HepG2 (cell line): ENCODE data around the gene HINFP. TPM values are rescaled to one million over a fixed set of nuclear protein-coding genes. Genes with fewer than 3 reads are reported as not detected.
A peak's percentile ranks its signal among the peaks of the same experiment; 100 is the strongest.

ENCODE experiments used
- CEBPG ChIP-seq: IDR thresholded peaks from 2 replicates; pipeline ENCODE4 v1.6.1; 2016
- HOXA5 ChIP-seq: sonication (generic); formaldehyde crosslinking; IDR thresholded peaks from 2 replicates; pipeline ENCODE4 v1.4.0; 2020; ENCODE audit warnings: missing genetic modification reagents
- JDP2 ChIP-seq: sonication (generic); formaldehyde crosslinking; IDR thresholded peaks from 2 replicates; pipeline ENCODE4 v1.8.1; 2022; ENCODE audit warnings: missing genetic modification reagents, borderline replicate concordance
- KDM5B ChIP-seq: sonication (generic); formaldehyde crosslinking; IDR thresholded peaks from 2 replicates; pipeline ENCODE4 v1.4.0; 2020; ENCODE audit warnings: missing genetic modification reagents, mild to moderate bottlenecking, borderline replicate concordance
- KMT2A ChIP-seq: sonication (generic); formaldehyde crosslinking; IDR thresholded peaks from 2 replicates; pipeline ENCODE4 v1.4.0; 2020; ENCODE audit warnings: missing genetic modification reagents
- LCORL ChIP-seq, 2 experiments: fragments of 450-650 bp in 1 of 2; sonication (generic) in 1 of 2; formaldehyde crosslinking in 1 of 2; IDR thresholded peaks; 2 replicates each; pipeline versions ENCODE4 v1.5.0 to v1.6.1; 2017 to 2020; ENCODE audit warnings: antibody characterized with exemption in 1 of 2, missing genetic modification reagents in 1 of 2
- NFE2L1 ChIP-seq: sonication (generic); formaldehyde crosslinking; IDR thresholded peaks from 2 replicates; pipeline ENCODE4 v1.4.0; 2020; ENCODE audit warnings: missing genetic modification reagents, mild to moderate bottlenecking, borderline replicate concordance
- PREB ChIP-seq: sonication (generic); formaldehyde crosslinking; IDR thresholded peaks from 2 replicates; pipeline ENCODE4 v1.4.0; 2020; ENCODE audit warnings: missing genetic modification reagents
- RBM22 ChIP-seq: fragments of 200-400 bp; formaldehyde crosslinking; optimal IDR thresholded peaks from 2 replicates; pipeline ENCODE3; 2017; ENCODE audit warnings: mild to moderate bottlenecking, low read length, moderate library complexity
- REST ChIP-seq, 2 experiments: IDR thresholded peaks; 2 replicates each; pipeline ENCODE4 v1.6.1; 2011 to 2012; ENCODE audit warnings: low read length in 2 of 2, borderline replicate concordance in 1 of 2, low read depth in 1 of 2, mild to moderate bottlenecking in 1 of 2, moderate library complexity in 1 of 2
- RFX5 ChIP-seq: IDR thresholded peaks from 2 replicates; pipeline ENCODE4 v1.6.1; 2011; ENCODE audit warnings: low read depth, low read length, improper control_type of control experiment
- SP5 ChIP-seq: IDR thresholded peaks from 2 replicates; pipeline ENCODE4 v1.6.1; 2016; ENCODE audit warnings: low read depth, borderline replicate concordance
- TOE1 ChIP-seq: sonication (generic); formaldehyde crosslinking; IDR thresholded peaks from 2 replicates; pipeline ENCODE4 v1.4.0; 2020; ENCODE audit warnings: mild to moderate bottlenecking, missing genetic modification reagents
- U2AF1 ChIP-seq: fragments of 200-400 bp; formaldehyde crosslinking; optimal IDR thresholded peaks from 2 replicates; pipeline ENCODE3; 2017; ENCODE audit warnings: mild to moderate bottlenecking, low read depth, low read length
- ZEB1 ChIP-seq: IDR thresholded peaks from 2 replicates; pipeline ENCODE4 v1.6.1; 2012; ENCODE audit warnings: mild to moderate bottlenecking, low read depth, inconsistent platforms; ENCODE audit not compliant: insufficient replicate concordance
- ZNF12 ChIP-seq: sonication (generic); formaldehyde crosslinking; IDR thresholded peaks from 2 replicates; pipeline ENCODE4 v1.5.0; 2020; ENCODE audit warnings: missing genetic modification reagents
- ZNF274 ChIP-seq: sonication (generic); formaldehyde crosslinking; IDR thresholded peaks from 2 replicates; pipeline ENCODE4 v1.5.1; 2020; ENCODE audit warnings: mild to moderate bottlenecking, missing genetic modification reagents
- ZNF414 ChIP-seq: sonication (generic); formaldehyde crosslinking; IDR thresholded peaks from 2 replicates; pipeline ENCODE4 v1.5.0; 2020; ENCODE audit warnings: missing genetic modification reagents
- ZNF446 ChIP-seq: sonication (generic); formaldehyde crosslinking; IDR thresholded peaks from 2 replicates; pipeline ENCODE4 v1.5.0; 2020; ENCODE audit warnings: mild to moderate bottlenecking, missing genetic modification reagents
- ZNF619 ChIP-seq: sonication (generic); formaldehyde crosslinking; IDR thresholded peaks from 2 replicates; pipeline ENCODE4 v1.4.0; 2020; ENCODE audit warnings: mild to moderate bottlenecking, missing genetic modification reagents
- polyA plus RNA-seq, 8 experiments: library from polyadenylated mRNA; depleted of rRNA in 3 of 8; stranded (reverse) in 7 of 8; unstranded in 1 of 8; fragments of >200 nt; fragmentation: Illumina TruSeq in 4 of 8; extraction: Trizol in 4 of 8; gene quantifications; 2 replicates each; pipeline versions ENCODE4 v1.2.1 to v1.2.3, GENCODE V29; 2011 to 2016; ENCODE audit warnings: low read depth in 4 of 8, missing spikeins in 1 of 8, mixed read lengths in 1 of 8; ENCODE audit not compliant: insufficient read depth in 1 of 8
- total RNA-seq, 5 experiments: library from RNA; depleted of rRNA; stranded (reverse); fragments of >200 nt; fragmentation: Illumina TruSeq; extraction: Trizol; gene quantifications; 2 replicates each; pipeline ENCODE4 v1.2.3, GENCODE V29; 2016; ENCODE audit warnings: low read depth in 1 of 5
- TF ChIP-seq, protein P1 (sequence below): IDR thresholded peaks from 2 replicates; pipeline ENCODE4 v1.6.1; 2018; ENCODE audit warnings: missing genetic modification reagents, mild to moderate bottlenecking, missing compliant biosample characterization
- TF ChIP-seq, protein P2 (sequence below): sonication (generic); formaldehyde crosslinking; IDR thresholded peaks from 2 replicates; pipeline ENCODE4 v1.5.0; 2020; ENCODE audit warnings: missing genetic modification reagents

Gene HINFP
- total and polyA plus RNA-seq, 2 of the 13 experiments (the other 11 are each of a cell fraction or from before 2014, with no cell fraction given): 15.1 to 21.4 TPM

DNA sequence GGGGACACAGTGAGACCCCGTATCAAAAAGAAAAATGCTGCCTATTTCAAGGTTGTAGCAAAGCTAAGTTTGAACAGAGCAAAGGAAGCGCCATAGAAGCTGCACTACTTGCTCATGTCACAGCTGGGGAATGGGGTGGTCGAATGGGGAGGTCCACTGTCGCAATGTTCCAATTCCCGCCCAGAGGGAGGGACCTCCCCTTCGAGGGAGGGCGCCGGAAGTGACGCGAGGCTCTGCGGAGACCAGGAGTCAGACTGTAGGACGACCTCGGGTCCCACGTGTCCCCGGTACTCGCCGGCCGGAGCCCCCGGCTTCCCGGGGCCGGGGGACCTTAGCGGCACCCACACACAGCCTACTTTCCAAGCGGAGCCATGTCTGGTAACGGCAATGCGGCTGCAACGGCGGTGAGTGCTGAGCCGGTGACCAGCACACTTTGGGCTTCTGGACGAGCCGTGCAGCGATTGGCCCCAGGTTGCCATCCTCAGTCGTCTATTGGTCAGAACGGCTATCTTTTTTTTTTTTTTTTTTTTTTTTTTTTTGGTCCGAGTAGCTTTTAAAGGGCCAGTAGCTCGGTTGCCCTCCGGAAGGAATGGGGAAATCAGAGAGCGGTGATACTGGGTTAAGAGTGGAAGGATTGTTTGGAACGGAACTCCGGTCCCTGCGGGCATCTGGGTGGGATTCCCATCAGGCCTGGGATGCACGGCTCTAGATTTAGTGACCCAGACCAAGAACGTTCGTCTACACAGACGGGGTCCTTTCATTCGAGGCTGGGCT is 36.5 kb upstream of the HINFP start, which contains the start of gene HMBS (continued):
- TF ChIP-seq, protein P1, sequence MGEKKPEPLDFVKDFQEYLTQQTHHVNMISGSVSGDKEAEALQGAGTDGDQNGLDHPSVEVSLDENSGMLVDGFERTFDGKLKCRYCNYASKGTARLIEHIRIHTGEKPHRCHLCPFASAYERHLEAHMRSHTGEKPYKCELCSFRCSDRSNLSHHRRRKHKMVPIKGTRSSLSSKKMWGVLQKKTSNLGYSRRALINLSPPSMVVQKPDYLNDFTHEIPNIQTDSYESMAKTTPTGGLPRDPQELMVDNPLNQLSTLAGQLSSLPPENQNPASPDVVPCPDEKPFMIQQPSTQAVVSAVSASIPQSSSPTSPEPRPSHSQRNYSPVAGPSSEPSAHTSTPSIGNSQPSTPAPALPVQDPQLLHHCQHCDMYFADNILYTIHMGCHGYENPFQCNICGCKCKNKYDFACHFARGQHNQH (CRISPR knock-in tag): peak; percentile 72
- TF ChIP-seq CEBPG (CRISPR knock-in tag) (peak; percentile 91), U2AF1 (no peak), TOE1 (CRISPR knock-in tag) (no peak), SP5 (CRISPR knock-in tag) (peak; percentile 72; the same call in 1 of the 2 replicates), ZNF414 (CRISPR knock-in tag) (0 out of 2 replicates have a peak, but pooled peaks have one; percentile 30), ZNF274 (no peak), ZNF12 (CRISPR knock-in tag) (no peak), ZEB1 (peak; percentile 65), NFE2L1 (CRISPR knock-in tag) (no peak), ZNF619 (0 out of 2 replicates have a peak, but pooled peaks have one; percentile 30), REST (IDR thresholded peaks at IDR 0.05; ENCODE audit: borderline replicate concordance in 1 of 2, low read depth in 1 of 2, low read length in 2 of 2) (no peak), RFX5 (0 out of 2 replicates have a peak, but pooled peaks have one; percentile 48), HOXA5 (CRISPR knock-in tag) (no peak), RBM22 (peak; percentile 68), ZNF446 (CRISPR knock-in tag) (no peak), PREB (CRISPR knock-in tag) (no peak), JDP2 (CRISPR knock-in tag) (no peak), KDM5B (CRISPR knock-in tag) (peak; percentile 73; the same call in 1 of the 2 replicates), KMT2A (peak; percentile 69), LCORL (IDR thresholded peaks at IDR 0.05) (no peak), LCORL (CRISPR knock-in tag; IDR thresholded peaks at IDR 0.05) (no peak)
- TF ChIP-seq, protein P2, sequence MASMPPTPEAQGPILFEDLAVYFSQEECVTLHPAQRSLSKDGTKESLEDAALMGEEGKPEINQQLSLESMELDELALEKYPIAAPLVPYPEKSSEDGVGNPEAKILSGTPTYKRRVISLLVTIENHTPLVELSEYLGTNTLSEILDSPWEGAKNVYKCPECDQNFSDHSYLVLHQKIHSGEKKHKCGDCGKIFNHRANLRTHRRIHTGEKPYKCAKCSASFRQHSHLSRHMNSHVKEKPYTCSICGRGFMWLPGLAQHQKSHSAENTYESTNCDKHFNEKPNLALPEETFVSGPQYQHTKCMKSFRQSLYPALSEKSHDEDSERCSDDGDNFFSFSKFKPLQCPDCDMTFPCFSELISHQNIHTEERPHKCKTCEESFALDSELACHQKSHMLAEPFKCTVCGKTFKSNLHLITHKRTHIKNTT (CRISPR knock-in tag): no peak
